ENCODE data around the gene PCDHB11.
"Not testable (repeated sequence)": the region's sequence is repeated elsewhere in the genome, so short reads cannot be mapped to it uniquely, and the experiment has no call there.

PCDHB11 gene

GRCh38 chr5:141199359-141200235, at the start of gene PCDHB11:
TSS of gene PCDHB11 (plus strand) at chr5:141199627. CDS start at chr5:141199775, 148 bp downstream.
- DNase-seq (ENCODE audit: low read depth in 2 of 2): no peak

- DNase-seq (ENCODE audit: low read depth in 2 of 2): no peak
These were observed 49.6 kb upstream of the PCDHB11 start, which contains the start of gene PCDHB6 for GRCh38 chr5:141149812-141150211. TSS of gene PCDHB6 (plus strand) at chr5:141150057. CDS start at chr5:141150258, 201 bp downstream.

GRCh38 chr5:141150224-141150992, 49.0 kb upstream of the PCDHB11 start:
- no peak for DNase-seq (ENCODE audit: low read depth in 2 of 2)

GRCh38 chr5:141150993-141151325, 48.5 kb upstream of the PCDHB11 start:
- DNase-seq (ENCODE audit: low read depth in 2 of 2): no peak

- not testable (repeated sequence) for DNase-seq (ENCODE audit: low read depth in 2 of 2)
These were observed 47.8 kb upstream of the PCDHB11 start for GRCh38 chr5:141151632-141152031.

- not testable (repeated sequence) for DNase-seq (ENCODE audit: low read depth in 2 of 2)
These were observed 47.3 kb upstream of the PCDHB11 start for GRCh38 chr5:141152096-141152495.

GRCh38 chr5:141155540-141156374, 43.7 kb upstream of the PCDHB11 start:
- no peak for DNase-seq (ENCODE audit: low read depth in 2 of 2)

- DNase-seq (ENCODE audit: low read depth in 2 of 2): not testable (repeated sequence)
These were observed 42.1 kb upstream of the PCDHB11 start for GRCh38 chr5:141157356-141157755.

GRCh38 chr5:141157901-141158300, 41.5 kb upstream of the PCDHB11 start:
- DNase-seq (ENCODE audit: low read depth in 2 of 2): not testable (repeated sequence)

GRCh38 chr5:141172381-141173204, 26.8 kb upstream of the PCDHB11 start, which contains the start of gene PCDHB7:
TSS of gene PCDHB7 (plus strand) at chr5:141172644. CDS start at chr5:141172836, 192 bp downstream.
- DNase-seq (ENCODE audit: low read depth in 2 of 2): no peak

GRCh38 chr5:141174291-141175104, 24.9 kb upstream of the PCDHB11 start:
- DNase-seq (ENCODE audit: low read depth in 2 of 2): not testable (repeated sequence)

GRCh38 chr5:141175933-141176332, 23.5 kb upstream of the PCDHB11 start:
- DNase-seq (ENCODE audit: low read depth in 2 of 2): no peak

- DNase-seq (ENCODE audit: low read depth in 2 of 2): not testable (repeated sequence)
These were observed 21.7 kb upstream of the PCDHB11 start, which contains the start of gene PCDHB8 for GRCh38 chr5:141177577-141178191. TSS of gene PCDHB8 (plus strand) at chr5:141177790. CDS start at chr5:141178035, 245 bp downstream.

GRCh38 chr5:141179371-141179770, 20.1 kb upstream of the PCDHB11 start:
- not testable (repeated sequence) for DNase-seq (ENCODE audit: low read depth in 2 of 2)

GRCh38 chr5:141179876-141180275, 19.6 kb upstream of the PCDHB11 start:
- not testable (repeated sequence) for DNase-seq (ENCODE audit: low read depth in 2 of 2)

GRCh38 chr5:141180313-141180712, 19.1 kb upstream of the PCDHB11 start:
- no peak for DNase-seq (ENCODE audit: low read depth in 2 of 2)

- DNase-seq (ENCODE audit: low read depth in 2 of 2): no peak
These were observed 17.2 kb upstream of the PCDHB11 start, which contains the start of gene PCDHB16 for GRCh38 chr5:141182248-141182647. TSS of gene PCDHB16 (plus strand) at chr5:141182387. CDS start at chr5:141182560, 173 bp downstream.

- not testable (repeated sequence) for DNase-seq (ENCODE audit: low read depth in 2 of 2)
These were observed 15.1 kb upstream of the PCDHB11 start for GRCh38 chr5:141184117-141184855.

Data from stimulated activated CD4-positive, alpha-beta T cell treated with anti-CD3 and anti-CD28 coated beads, Interleukin-15, amount 100 ng/mL, for 48 hours (primary cell).